BLaER1 (cell line): ENCODE data around the gene SPTBN4.
"Not testable (repeated sequence)": the region's sequence is repeated elsewhere in the genome, so short reads cannot be mapped to it uniquely, and the experiment has no call there.

Experiments used
- H3K27ac ChIP-seq: shearing (Covaris generic); formaldehyde crosslinking; 2 replicates; pipeline ENCODE4 v1.8.1; 2022
- H3K27me3 ChIP-seq: shearing (Covaris generic); formaldehyde crosslinking; 2 replicates; pipeline ENCODE4 v1.8.1; 2022
- H3K36me3 ChIP-seq: shearing (Covaris generic); formaldehyde crosslinking; 2 replicates; pipeline ENCODE4 v1.8.1; 2022
- H3K4me1 ChIP-seq: shearing (Covaris generic); formaldehyde crosslinking; 2 replicates; pipeline ENCODE4 v1.8.1; 2022
- H3K4me2 ChIP-seq: shearing (Covaris generic); formaldehyde crosslinking; 2 replicates; pipeline ENCODE4 v1.8.1; 2022
- H3K4me3 ChIP-seq: shearing (Covaris generic); formaldehyde crosslinking; 2 replicates; pipeline ENCODE4 v1.8.1; 2022
- H3K9ac ChIP-seq: shearing (Covaris generic); formaldehyde crosslinking; 2 replicates; pipeline ENCODE4 v1.8.1; 2022
- H3K9me3 ChIP-seq: shearing (Covaris generic); formaldehyde crosslinking; 2 replicates; pipeline ENCODE4 v1.8.1; 2022
- H4K20me1 ChIP-seq: shearing (Covaris generic); formaldehyde crosslinking; 2 replicates; pipeline ENCODE4 v1.8.1; 2022
- Cebpa-rat ChIP-seq: shearing (Covaris generic); IDR thresholded peaks from 2 replicates; pipeline ENCODE4 v1.8.1; 2022

Gene SPTBN4

GRCh38 chr19:40561947-40562346 lies 95.1 kb downstream of the SPTBN4 start:
- Histone ChIP-seq H3K36me3 (no peaks in the 10 kb centered on the region), H3K9ac (no peak overlapping the region), H4K20me1 (no peaks in the 10 kb centered on the region), H3K4me2 (peak overlapping the region; percentile 15; the same call in 1 of the 2 replicates), H3K4me3 (no peak overlapping the region), H3K9me3 (no peaks in the 10 kb centered on the region), H3K4me1 (peaks cover 7% of the 10 kb centered on the region; the same call in 1 of the 2 replicates), H3K27ac (no peak overlapping the region), H3K27me3 (peaks cover 15% of the 10 kb centered on the region)
- TF ChIP-seq Cebpa-rat, result no peak

GRCh38 chr19:40564535-40564934 lies 97.7 kb downstream of the SPTBN4 start:
- H3K9ac ChIP-seq, H3K4me3 ChIP-seq, H4K20me1 ChIP-seq, H3K36me3 ChIP-seq, H3K4me1 ChIP-seq, H3K9me3 ChIP-seq, H3K4me2 ChIP-seq, H3K27ac ChIP-seq: not testable (repeated sequence)
- peaks cover 40% of the 10 kb centered on the region for H3K27me3 ChIP-seq

GRCh38 chr19:40565355-40565754 lies 98.6 kb downstream of the SPTBN4 start:
- no peak for TF ChIP-seq Cebpa-rat
- Histone ChIP-seq H3K9ac (no peak overlapping the region), H3K4me3 (no peak overlapping the region), H3K36me3 (no peaks in the 10 kb centered on the region), H3K9me3 (no peaks in the 10 kb centered on the region), H3K27me3 (peaks cover 40% of the 10 kb centered on the region), H4K20me1 (no peaks in the 10 kb centered on the region), H3K4me1 (peaks cover 16% of the 10 kb centered on the region), H3K27ac (no peak overlapping the region), H3K4me2 (no peak overlapping the region)

GRCh38 chr19:40565910-40566495 lies 99.2 kb downstream of the SPTBN4 start:
- Histone ChIP-seq H3K27me3 (peaks cover 40% of the 10 kb centered on the region), H3K36me3 (no peaks in the 10 kb centered on the region), H3K9ac (no peak overlapping the region), H3K9me3 (no peaks in the 10 kb centered on the region), H3K4me2 (no peak overlapping the region), H3K4me1 (peaks cover 18% of the 10 kb centered on the region), H4K20me1 (no peaks in the 10 kb centered on the region), H3K27ac (no peak overlapping the region), H3K4me3 (no peak overlapping the region)
- TF ChIP-seq Cebpa-rat, result no peak

- no peak overlapping the region for H3K4me3 ChIP-seq
- H3K36me3 ChIP-seq, result no peaks in the 10 kb centered on the region
- H3K9me3 ChIP-seq, result no peaks in the 10 kb centered on the region
- no peak overlapping the region for H3K9ac ChIP-seq
- no peak overlapping the region for H3K4me2 ChIP-seq
- no peak overlapping the region for H3K27ac ChIP-seq
- peaks cover 24% of the 10 kb centered on the region for H3K4me1 ChIP-seq
- TF ChIP-seq Cebpa-rat, result no peak
- H4K20me1 ChIP-seq, result no peaks in the 10 kb centered on the region
- H3K27me3 ChIP-seq, result peaks cover 40% of the 10 kb centered on the region
Observed at GRCh38 chr19:40567040-40567749, 100.4 kb downstream of the SPTBN4 start.

- no peak overlapping the region for H3K4me2 ChIP-seq
- no peak for TF ChIP-seq Cebpa-rat
- H4K20me1 ChIP-seq, result no peaks in the 10 kb centered on the region
- H3K9me3 ChIP-seq, result no peaks in the 10 kb centered on the region
- no peaks in the 10 kb centered on the region for H3K36me3 ChIP-seq
- H3K27ac ChIP-seq, result no peak overlapping the region
- no peak overlapping the region for H3K9ac ChIP-seq
- H3K4me3 ChIP-seq, result no peak overlapping the region
- H3K27me3 ChIP-seq, result peaks cover 40% of the 10 kb centered on the region
- peaks cover 26% of the 10 kb centered on the region for H3K4me1 ChIP-seq
Observed at GRCh38 chr19:40567750-40568494, 101.1 kb downstream of the SPTBN4 start.

- Histone ChIP-seq H3K4me1 (peaks cover 42% of the 10 kb centered on the region), H3K9me3 (no peaks in the 10 kb centered on the region), H3K36me3 (no peaks in the 10 kb centered on the region), H3K4me2 (peak overlapping the region; percentile 95), H4K20me1 (no peaks in the 10 kb centered on the region), H3K27ac (peak overlapping the region; percentile 60; the same call in 1 of the 2 replicates), H3K4me3 (peak overlapping the region; percentile 69), H3K27me3 (peaks cover 40% of the 10 kb centered on the region), H3K9ac (peak overlapping the region; percentile 72)
- TF ChIP-seq Cebpa-rat, result no peak
Observed at GRCh38 chr19:40570313-40571004, 103.7 kb downstream of the SPTBN4 start.

- Histone ChIP-seq H3K9ac (no peak overlapping the region), H4K20me1 (no peaks in the 10 kb centered on the region), H3K4me3 (no peak overlapping the region), H3K27ac (no peak overlapping the region), H3K9me3 (no peaks in the 10 kb centered on the region), H3K27me3 (peaks cover 36% of the 10 kb centered on the region), H3K4me1 (peaks cover 47% of the 10 kb centered on the region), H3K4me2 (peak overlapping the region; percentile 57), H3K36me3 (no peaks in the 10 kb centered on the region)
- TF ChIP-seq Cebpa-rat, result no peak
Observed at GRCh38 chr19:40571005-40571318, 104.2 kb downstream of the SPTBN4 start.

GRCh38 chr19:40571831-40572495 lies 105.2 kb downstream of the SPTBN4 start:
- Histone ChIP-seq H3K4me3 (no peak overlapping the region), H4K20me1 (no peaks in the 10 kb centered on the region), H3K36me3 (no peaks in the 10 kb centered on the region), H3K27ac (peak overlapping the region; percentile 10; the same call in 1 of the 2 replicates), H3K9me3 (no peaks in the 10 kb centered on the region), H3K4me2 (peak overlapping the region; percentile 57), H3K4me1 (peaks cover 48% of the 10 kb centered on the region), H3K27me3 (peaks cover 26% of the 10 kb centered on the region), H3K9ac (0 out of 2 replicates have a peak overlapping the region, but pooled peaks have one; percentile 1)
- no peak for TF ChIP-seq Cebpa-rat
